NOMO-1 treated with dmso at 0.1 percent for 144 hours (cell line): ENCODE measurements around the gene CAB39L.

ENCODE experiments used
- DNase-seq: peaks from one replicate; lab custom pipeline; 2025; ENCODE audit not compliant: unreplicated experiment; lab: John Stamatoyannopoulos, UW

CAB39L gene

DNA sequence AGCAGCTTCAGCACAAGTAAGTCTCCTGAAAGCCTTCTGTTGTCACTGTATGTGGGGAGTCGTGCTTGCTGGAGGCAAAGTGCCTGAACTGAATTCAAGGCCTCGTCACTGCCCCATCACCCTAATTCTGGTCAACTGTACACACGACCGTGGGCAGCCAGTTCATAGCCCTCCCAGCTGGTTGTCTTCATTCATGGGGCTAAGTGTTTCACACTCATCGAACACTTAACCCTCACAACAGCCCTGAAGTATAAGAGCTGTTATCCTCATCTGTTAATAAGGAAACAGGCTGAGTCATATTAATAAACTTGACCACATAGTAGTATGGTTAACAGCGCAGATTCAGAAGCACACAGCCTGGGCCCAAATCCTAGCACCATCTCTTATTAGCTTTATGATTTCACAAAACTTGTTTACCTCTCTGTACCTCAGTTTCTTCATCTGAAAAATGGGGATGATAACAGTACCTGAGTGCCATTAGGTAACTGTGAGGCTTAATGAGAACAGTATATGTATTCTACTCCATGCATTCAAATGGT is 129.5 kb downstream of the CAB39L start:
- no peak for DNase-seq

- DNase-seq, result no peak
Measured at GRCh38 chr13:49311816-49312215, 132.0 kb downstream of the CAB39L start.

GRCh38 chr13:49310251-49310650 is 133.6 kb downstream of the CAB39L start:
- no peak for DNase-seq

GRCh38 chr13:49308921-49309408 is 134.9 kb downstream of the CAB39L start:
- DNase-seq, result no peak

- DNase-seq, result no peak
Measured at GRCh38 chr13:49308097-49308875, 135.6 kb downstream of the CAB39L start.

DNA sequence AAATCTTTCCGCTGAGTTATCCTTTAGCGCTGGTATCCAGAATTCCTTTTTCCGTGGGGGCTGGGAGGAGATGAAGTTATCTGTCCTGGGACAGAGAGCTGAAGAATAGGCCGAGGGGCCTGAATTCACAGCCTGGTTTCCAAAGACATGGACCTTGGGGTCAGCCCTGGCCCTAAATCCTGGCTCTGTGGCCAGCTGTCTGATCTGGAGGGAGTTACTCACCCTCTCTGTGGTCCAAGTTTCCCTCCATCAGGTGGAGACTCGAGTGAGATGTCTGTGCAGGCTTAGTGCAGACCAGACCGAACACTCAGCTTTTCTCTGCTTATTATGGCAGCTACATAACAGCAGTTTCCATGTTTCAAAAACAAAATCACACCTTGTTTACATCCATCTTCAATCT is 136.5 kb downstream of the CAB39L start:
- no peak for DNase-seq

DNA sequence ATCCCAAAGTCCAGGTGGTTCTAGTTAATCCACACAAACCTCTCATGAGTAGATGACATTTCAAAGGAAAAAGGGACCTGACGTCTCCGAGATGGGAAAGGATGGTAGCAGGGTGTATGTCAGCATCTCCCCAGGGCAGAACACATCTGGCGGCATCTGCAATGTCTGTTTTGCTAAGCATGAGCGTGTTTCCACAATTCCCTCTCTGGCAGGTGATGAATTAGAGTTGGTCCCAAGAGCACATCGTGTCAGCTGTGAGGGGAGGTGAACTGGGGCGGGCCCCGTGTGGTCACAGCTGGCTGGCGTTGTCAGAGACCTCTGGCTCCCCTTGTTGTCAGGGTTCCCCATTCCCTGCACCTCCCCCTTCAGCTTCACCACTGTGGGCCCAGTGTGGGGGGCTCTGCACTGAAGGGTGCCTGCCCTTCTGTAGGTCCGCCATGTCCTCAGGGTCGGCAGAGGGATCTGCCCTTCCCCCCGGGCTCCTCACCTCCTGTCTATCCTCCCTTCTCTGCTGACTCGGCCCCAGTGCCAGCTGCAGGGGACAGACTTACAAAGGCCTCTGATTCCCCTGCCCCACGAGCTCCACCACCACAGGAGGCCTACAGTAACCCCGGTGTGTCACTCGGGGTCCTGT is 138.0 kb downstream of the CAB39L start:
- no peak for DNase-seq

GRCh38 chr13:49304763-49305700 is 138.8 kb downstream of the CAB39L start:
- no peak for DNase-seq

DNA sequence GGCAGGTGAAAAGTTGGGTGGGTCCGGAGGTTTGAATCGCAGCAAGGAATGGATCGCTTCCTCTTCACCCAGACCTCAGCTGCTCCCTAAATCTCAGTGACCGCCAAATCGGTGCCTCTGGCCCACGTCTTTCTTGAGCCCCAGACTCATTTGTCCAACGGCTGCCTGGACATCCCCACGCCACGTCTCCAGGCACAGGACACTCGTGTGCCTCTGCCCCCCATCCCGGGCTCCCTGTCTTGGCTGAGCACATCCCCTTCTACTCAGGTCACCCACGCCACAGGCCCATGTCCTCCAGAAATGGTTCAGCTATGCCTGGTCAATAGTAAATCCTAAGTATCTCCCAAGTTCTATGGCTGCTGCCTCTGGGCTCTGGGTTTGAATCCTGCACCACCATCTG is 139.5 kb downstream of the CAB39L start:
- DNase-seq, result no peak

DNA sequence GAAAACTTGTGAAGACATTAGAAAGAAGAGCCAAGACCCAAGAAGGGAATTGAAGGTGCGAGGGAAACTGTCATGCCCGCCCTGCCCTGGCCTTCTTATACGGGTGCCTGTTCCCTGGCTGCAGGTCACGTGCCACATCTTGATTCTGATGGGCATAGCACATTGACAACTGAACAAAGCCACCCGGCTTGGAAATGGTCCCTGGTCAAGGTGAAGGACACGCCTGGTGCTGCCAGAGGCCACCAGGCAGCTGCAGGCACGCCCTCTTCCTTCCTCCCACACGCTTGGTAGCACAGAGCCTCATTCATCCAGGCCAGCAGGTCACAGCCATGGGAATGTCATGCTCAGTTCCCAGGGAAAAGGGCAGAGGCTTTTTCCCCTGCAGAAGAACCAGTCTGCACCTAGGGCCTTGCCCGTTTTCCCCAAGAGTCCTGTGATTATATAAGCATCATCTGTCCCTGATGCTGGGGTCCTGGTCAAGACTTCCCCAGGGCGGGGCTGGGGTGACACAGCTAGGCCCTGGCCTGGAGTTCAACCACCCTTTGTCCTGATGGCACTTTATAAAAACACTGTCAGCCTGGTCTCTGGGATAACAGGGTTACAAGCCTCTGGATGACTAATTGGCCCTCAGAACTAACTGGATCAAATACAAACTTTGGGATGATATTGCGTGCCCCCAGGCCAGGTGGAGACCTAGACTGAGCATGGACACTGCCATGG is 140.2 kb downstream of the CAB39L start:
- DNase-seq, result no peak

DNA sequence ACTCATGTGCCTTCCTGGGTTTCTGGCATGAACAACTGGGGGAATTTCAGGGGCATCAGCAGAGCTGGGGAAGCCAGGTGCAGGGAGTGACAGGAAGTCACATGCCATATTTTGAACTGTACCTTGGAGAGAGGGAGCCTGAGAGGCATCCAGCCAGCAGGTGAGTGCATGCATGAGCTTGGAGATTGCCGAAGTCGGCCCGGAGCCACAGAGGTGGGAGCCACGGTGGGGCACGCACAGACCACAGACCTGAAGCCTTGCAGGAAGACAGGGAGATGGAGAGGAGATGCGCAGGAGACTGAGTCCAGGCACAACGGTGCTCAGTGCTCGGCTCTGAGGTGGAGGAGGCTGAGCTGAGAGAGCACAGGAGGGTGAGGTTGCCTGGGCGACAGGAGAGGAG is 141.0 kb downstream of the CAB39L start:
- DNase-seq, result no peak

GRCh38 chr13:49302222-49302621 is 141.6 kb downstream of the CAB39L start:
- no peak for DNase-seq

DNA sequence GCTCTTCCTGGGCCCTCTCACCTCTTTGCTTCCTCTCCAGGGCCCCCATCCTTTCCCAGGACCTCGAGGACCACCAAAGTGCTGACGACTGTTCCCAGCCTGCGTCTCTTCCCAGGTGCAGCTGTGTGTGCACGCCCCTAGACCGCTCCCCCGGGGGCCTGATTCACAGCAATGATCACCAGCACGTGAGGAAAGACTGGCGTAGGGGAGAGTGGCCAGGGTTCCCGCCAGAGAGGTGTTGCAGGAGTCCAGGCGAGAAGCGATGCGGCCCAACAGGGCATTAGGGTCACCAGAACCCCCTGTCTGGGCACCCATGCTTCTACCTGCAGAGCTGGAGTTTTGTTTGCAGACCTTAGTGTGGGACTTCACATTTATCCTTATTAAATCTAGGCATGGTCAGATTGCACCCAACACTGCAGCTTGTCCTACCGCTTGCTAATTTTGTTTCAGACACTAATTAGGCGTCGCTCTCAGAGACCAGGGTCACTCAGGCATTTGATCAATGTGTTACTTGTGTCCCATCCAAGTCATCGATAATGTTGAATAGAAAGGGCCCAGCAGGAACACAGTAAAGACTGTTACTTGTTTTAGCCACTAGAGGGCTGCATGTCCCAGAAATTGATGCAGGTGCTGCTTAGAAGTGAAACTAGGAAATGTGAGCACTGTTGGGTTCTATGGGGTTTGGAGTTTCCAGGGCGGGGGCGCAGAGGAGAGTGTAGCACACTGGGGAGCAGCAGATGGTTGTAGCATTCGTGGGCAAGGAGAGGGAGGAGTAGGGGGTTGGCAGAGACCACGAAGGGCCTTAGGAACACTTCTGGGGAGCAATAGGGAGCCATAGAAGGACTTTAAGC is 142.9 kb downstream of the CAB39L start:
- peak; percentile 58 for DNase-seq

GRCh38 chr13:49300276-49300675 is 143.6 kb downstream of the CAB39L start:
- DNase-seq, result no peak

GRCh38 chr13:49298903-49299605 is 144.8 kb downstream of the CAB39L start:
- no peak for DNase-seq

GRCh38 chr13:49298416-49298815 is 145.4 kb downstream of the CAB39L start:
- DNase-seq, result no peak

GRCh38 chr13:49297338-49297737 is 146.5 kb downstream of the CAB39L start:
- no peak for DNase-seq

DNA sequence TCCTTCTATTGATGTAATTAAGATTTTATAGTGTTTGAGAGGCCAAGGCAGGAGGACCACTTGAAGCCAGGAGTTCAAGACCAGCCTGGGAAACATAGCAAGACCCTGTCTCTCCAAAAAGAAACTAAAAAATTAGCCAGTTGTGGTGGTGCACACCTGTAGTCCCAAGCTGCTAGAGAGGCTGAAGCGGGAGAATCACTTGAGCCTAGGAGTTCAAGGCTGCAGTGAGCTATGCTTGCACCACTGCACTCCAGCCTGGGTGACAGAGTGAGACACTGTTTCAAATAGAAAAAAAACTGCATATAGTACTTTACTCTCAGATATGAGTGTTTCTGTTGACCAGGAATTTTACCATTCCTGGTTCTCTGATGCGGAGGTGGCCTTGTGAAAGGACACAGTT is 147.2 kb downstream of the CAB39L start:
- no peak for DNase-seq

DNA sequence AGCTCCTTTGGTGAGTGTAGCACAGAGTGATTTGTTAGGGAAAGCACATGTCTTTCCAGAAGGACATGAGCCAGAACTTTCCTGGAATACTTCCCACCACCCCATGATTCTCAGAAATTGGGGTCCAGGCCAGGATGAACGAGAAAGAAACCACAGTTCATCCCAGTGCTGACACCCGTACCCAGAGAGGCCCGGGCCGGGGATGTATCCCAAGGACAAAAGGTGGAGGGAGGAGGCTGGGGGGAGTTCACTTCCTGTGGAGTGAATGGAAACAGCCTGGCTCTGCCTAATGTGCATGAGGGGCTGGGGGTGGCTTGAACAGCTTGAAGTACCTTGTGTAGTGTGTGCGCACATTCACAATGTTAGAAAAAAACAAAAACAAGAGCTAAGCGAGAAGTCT is 148.6 kb downstream of the CAB39L start:
- DNase-seq, result no peak
